HCT116 (cell line): ENCODE data around the gene ALG2.

ENCODE experiments used
- ELF1 ChIP-seq: IDR thresholded peaks from 2 replicates; pipeline ENCODE4 v1.6.1; 2012; ENCODE audit warnings: low read depth, borderline replicate concordance
- EZH2 ChIP-seq: fragments of 200-600 bp; sonication (generic); IDR thresholded peaks from 2 replicates; pipeline ENCODE4 v1.6.1; 2017; ENCODE audit warnings: antibody characterized with exemption, mixed run types
- FOSL1 ChIP-seq: IDR thresholded peaks from 2 replicates; pipeline ENCODE4 v1.6.1; 2012; ENCODE audit warnings: low read depth
- JUND ChIP-seq: IDR thresholded peaks from 2 replicates; pipeline ENCODE4 v1.6.1; 2012
- POLR2A ChIP-seq: IDR thresholded peaks from 2 replicates; pipeline ENCODE4 v1.7.0; 2011; ENCODE audit warnings: borderline replicate concordance; ENCODE audit not compliant: insufficient read depth, insufficient read length; ENCODE audit errors: extremely low read depth
- POLR2AphosphoS5 ChIP-seq: IDR thresholded peaks from 2 replicates; pipeline ENCODE4 v1.6.1; 2011; ENCODE audit warnings: mild to moderate bottlenecking, low read depth, low read length, moderate library complexity
- RAD21 ChIP-seq: IDR thresholded peaks from 2 replicates; pipeline ENCODE4 v1.6.1; 2012; ENCODE audit warnings: low read depth, mild to moderate bottlenecking
- SIN3A ChIP-seq: IDR thresholded peaks from 2 replicates; pipeline ENCODE4 v1.6.1; 2012; ENCODE audit warnings: low read depth
- SP1 ChIP-seq: IDR thresholded peaks from 2 replicates; pipeline ENCODE4 v1.6.1; 2012; ENCODE audit warnings: low read depth
- SRF ChIP-seq: IDR thresholded peaks from 2 replicates; pipeline ENCODE4 v1.6.1; 2012; ENCODE audit warnings: low read depth
- TCF7L2 ChIP-seq: IDR thresholded peaks from 2 replicates; pipeline ENCODE4 v1.7.0; 2011; ENCODE audit warnings: borderline replicate concordance, inconsistent platforms; ENCODE audit not compliant: insufficient read depth, insufficient read length; ENCODE audit errors: extremely low read depth
- TF ChIP-seq, protein P1 (sequence below), 3 experiments: fragments of 200-600 bp in 1 of 3; sonication (generic) in 1 of 3; IDR thresholded peaks in 2 of 3; conservative IDR thresholded peaks in 1 of 3; 2 replicates each; pipeline ENCODE4 v1.5.1; 2012 to 2017; ENCODE audit warnings: low read depth in 2 of 3, low read length in 2 of 3, antibody characterized with exemption in 1 of 3, borderline replicate concordance in 1 of 3, control low read depth in 1 of 3, mild to moderate bottlenecking in 1 of 3, mixed read lengths in 1 of 3, mixed run types in 1 of 3, moderate library complexity in 1 of 3; ENCODE audit not compliant: insufficient read depth in 1 of 3
- TF ChIP-seq, protein P2 (sequence below): IDR thresholded peaks from 2 replicates; pipeline ENCODE4 v1.6.1; 2012

GRCh38 chr9:99253134-99253533 is 31.4 kb upstream of the ALG2 start:
- TF ChIP-seq, protein P1, sequence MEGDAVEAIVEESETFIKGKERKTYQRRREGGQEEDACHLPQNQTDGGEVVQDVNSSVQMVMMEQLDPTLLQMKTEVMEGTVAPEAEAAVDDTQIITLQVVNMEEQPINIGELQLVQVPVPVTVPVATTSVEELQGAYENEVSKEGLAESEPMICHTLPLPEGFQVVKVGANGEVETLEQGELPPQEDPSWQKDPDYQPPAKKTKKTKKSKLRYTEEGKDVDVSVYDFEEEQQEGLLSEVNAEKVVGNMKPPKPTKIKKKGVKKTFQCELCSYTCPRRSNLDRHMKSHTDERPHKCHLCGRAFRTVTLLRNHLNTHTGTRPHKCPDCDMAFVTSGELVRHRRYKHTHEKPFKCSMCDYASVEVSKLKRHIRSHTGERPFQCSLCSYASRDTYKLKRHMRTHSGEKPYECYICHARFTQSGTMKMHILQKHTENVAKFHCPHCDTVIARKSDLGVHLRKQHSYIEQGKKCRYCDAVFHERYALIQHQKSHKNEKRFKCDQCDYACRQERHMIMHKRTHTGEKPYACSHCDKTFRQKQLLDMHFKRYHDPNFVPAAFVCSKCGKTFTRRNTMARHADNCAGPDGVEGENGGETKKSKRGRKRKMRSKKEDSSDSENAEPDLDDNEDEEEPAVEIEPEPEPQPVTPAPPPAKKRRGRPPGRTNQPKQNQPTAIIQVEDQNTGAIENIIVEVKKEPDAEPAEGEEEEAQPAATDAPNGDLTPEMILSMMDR (IDR thresholded peaks at IDR 0.05 in 2 of 3, conservative IDR thresholded peaks at IDR 0.05 in 1 of 3; ENCODE audit: borderline replicate concordance in 1 of 3, insufficient read depth in 1 of 3, low read depth in 2 of 3, low read length in 2 of 3) = no peak
- TF ChIP-seq JUND (no peak), FOSL1 (no peak), POLR2A (no peak), RAD21 (no peak), TCF7L2 (no peak), SIN3A (no peak), POLR2AphosphoS5 (no peak), EZH2 (no peak), SP1 (no peak), SRF (no peak), ELF1 (no peak)
- TF ChIP-seq, protein P2, sequence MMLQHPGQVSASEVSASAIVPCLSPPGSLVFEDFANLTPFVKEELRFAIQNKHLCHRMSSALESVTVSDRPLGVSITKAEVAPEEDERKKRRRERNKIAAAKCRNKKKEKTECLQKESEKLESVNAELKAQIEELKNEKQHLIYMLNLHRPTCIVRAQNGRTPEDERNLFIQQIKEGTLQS = no peak
